ENCODE results near the gene UBAC2. TPM values are rescaled to one million over a fixed set of nuclear protein-coding genes. Genes with fewer than 3 reads are reported as not detected.

UBAC2 gene
- total RNA-seq, 4 donors from 2014 or later, result 51.0 to 71.5 (median 61.1) TPM

DNA sequence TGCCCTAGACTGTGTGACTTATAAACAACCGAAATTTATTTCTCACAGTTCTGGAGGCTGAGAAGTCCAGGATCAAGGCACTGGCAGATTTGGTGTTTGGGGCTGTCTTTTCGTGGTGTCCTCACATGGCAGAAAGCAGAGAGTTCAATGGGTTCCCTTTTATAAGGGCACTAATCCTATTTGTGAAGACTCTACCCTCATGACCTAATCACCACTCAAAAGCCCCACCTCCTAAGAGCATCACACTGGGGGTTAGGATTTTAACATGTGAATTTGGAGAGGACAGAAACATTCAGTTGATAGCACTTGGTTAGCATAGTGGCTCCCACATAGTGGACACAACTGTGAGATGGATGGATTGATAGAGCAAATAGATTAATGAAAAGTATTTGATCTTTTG lies 79.0 kb downstream of the UBAC2 start:
- intact Hi-C loops (cut with DNase I; ENCODE audit: low total_unique reads), result loop anchor here (10.0 kb wide), 2 partner anchors 85 to 215 kb away; no protein-coding TSS in a partner anchor
- Histone ChIP-seq H3K27me3 (no peaks in the 10 kb centered on the region), H3K4me1 (peaks cover 40 to 59% of the 10 kb centered on the region in 2 donors), H3K36me3 (no peaks in the 10 kb centered on the region), H3K9me3 (no peaks in the 10 kb centered on the region), H3K27ac (peak overlapping the region in 2 of 4 donors; percentile 1 to 75), H3K4me3 (no peak overlapping the region)
- no peak for ATAC-seq
- in situ Hi-C loops (cut with MboI; ENCODE audit: low sequenced_read_pairs in 4 of 4), result no loop called here
- no peak for DNase-seq
- TF ChIP-seq, protein P1, sequence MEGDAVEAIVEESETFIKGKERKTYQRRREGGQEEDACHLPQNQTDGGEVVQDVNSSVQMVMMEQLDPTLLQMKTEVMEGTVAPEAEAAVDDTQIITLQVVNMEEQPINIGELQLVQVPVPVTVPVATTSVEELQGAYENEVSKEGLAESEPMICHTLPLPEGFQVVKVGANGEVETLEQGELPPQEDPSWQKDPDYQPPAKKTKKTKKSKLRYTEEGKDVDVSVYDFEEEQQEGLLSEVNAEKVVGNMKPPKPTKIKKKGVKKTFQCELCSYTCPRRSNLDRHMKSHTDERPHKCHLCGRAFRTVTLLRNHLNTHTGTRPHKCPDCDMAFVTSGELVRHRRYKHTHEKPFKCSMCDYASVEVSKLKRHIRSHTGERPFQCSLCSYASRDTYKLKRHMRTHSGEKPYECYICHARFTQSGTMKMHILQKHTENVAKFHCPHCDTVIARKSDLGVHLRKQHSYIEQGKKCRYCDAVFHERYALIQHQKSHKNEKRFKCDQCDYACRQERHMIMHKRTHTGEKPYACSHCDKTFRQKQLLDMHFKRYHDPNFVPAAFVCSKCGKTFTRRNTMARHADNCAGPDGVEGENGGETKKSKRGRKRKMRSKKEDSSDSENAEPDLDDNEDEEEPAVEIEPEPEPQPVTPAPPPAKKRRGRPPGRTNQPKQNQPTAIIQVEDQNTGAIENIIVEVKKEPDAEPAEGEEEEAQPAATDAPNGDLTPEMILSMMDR (IDR thresholded peaks at IDR 0.05 in 4 of 5, conservative IDR thresholded peaks at IDR 0.05 in 1 of 5), result no peak
- TF ChIP-seq POLR2A (IDR thresholded peaks at IDR 0.05), result peak in 1 of 2 donors; percentile 2

DNA sequence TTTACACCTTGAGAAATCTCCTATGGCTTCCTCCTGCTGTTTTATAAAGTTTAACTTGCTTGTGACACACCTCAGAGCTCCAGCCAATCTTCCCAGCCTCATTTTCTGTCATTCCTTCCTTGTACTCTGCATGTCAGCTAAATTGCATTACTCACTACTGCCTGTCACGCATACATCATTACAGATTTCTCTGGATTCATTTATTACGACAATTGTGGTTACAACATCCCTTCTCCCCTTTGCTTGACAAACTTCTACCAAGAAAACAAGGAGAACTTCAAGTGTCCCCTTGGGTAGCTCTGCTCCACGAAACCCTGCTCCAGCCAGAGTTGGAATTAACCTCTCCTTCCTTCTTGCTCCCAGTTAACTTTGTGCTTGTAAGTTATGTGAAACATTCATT lies 79.5 kb downstream of the UBAC2 start:
- TF ChIP-seq, protein P1 (IDR thresholded peaks at IDR 0.05 in 4 of 5, conservative IDR thresholded peaks at IDR 0.05 in 1 of 5), result no peak
- peak in 1 of 2 donors; percentile 47 for TF ChIP-seq POLR2A (IDR thresholded peaks at IDR 0.05)
- Histone ChIP-seq H3K36me3 (no peaks in the 10 kb centered on the region), H3K27ac (peak overlapping the region; percentile 60 to 78 (median 75)), H3K4me3 (no peak overlapping the region), H3K9me3 (no peaks in the 10 kb centered on the region), H3K27me3 (no peaks in the 10 kb centered on the region), H3K4me1 (peaks cover 40 to 57% of the 10 kb centered on the region in 2 donors)
- in situ Hi-C loops (cut with MboI; ENCODE audit: low sequenced_read_pairs in 4 of 4), result no loop called here
- intact Hi-C loops (cut with DNase I; ENCODE audit: low total_unique reads), result loop anchor here (10.0 kb wide), 1 partner anchor 215 kb away; no protein-coding TSS in a partner anchor
- ATAC-seq (no peak), DNase-seq (no peak)

DNA sequence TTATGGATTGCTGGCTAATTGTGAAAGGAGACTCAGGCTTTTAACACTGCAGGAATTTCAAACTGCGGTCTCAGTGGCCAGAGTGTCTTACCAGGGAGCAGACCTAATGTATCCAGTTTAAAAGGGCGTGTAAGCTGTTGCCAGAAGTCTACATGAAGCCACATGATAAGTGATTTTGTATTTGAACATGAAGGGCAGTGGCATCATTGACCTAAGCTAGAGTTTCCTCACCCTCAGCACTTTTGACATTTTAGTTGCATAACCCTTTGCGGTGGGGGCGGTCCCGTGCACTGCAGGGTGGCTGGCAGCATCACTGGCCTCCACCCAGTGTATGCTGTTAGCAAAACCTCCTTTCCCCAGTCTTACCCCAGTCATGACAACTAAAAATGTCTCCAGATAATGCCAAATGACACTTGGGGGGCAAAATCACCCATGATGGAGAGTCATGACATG lies 81.2 kb downstream of the UBAC2 start:
- Histone ChIP-seq H3K4me3 (no peak overlapping the region), H3K9me3 (no peaks in the 10 kb centered on the region), H3K27me3 (no peaks in the 10 kb centered on the region), H3K4me1 (peaks cover 45 to 54% of the 10 kb centered on the region in 2 donors), H3K27ac (peak overlapping the region; percentile 60 to 78 (median 75)), H3K36me3 (no peaks in the 10 kb centered on the region)
- DNase-seq (peak; percentile 66 to 88), ATAC-seq (peak; percentile 91 to 96)
- in situ Hi-C loops (cut with MboI; ENCODE audit: low sequenced_read_pairs in 4 of 4) (no loop called here), intact Hi-C loops (cut with DNase I; ENCODE audit: low total_unique reads) (loop anchor here (1.0 to 10.0 kb wide), 3 partner anchors 25 to 213 kb away; partner anchors contain the start of gene GPR183)
- TF ChIP-seq POLR2A (IDR thresholded peaks at IDR 0.05), result peak; percentile 25 to 43
- TF ChIP-seq, protein P1 (IDR thresholded peaks at IDR 0.05 in 4 of 5, conservative IDR thresholded peaks at IDR 0.05 in 1 of 5), result no peak

DNA sequence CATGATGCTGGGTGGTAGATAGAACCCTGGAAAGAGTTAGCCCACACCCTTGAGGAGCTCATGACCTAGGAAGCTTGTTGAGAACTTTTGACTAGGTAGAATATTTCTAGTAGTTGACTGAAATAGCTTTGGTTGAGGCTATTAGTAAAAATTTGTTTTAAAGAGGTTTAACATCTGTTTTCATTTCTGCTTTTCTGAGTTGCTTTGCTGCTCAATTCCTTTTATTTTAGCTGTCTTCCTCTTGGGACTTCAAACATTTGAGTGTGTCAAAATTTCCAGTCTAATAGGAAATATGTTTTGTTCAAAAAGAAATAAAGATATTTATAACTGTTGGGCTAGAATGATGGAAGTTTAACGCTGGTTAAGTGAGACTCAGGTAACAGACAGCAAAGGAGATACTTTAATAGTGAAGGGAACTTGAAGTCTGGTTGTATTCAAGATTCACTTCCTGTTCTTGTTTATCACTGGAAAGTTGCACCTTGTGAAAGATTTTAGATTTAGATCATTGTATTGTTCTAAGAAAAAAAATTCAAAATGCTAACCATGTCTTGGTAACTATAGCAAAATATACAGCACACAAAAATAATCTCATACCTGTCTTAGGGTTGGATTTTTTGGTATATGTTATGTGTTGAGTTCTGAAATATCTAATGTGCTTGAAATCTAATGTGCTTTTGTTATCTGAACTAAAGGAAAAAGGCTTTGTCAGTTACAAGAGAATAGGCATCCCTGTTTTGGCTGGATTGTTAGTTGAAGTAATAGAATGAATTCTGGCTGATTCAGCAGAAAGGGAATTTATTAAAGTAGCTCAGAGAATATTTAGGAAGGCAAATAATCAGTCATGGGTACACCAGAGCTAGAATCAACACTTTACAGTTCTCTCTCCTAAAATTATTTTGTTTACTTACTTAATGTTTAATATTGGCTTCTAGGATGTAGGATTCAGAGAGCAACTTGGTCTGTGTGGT lies 81.9 kb downstream of the UBAC2 start:
- TF ChIP-seq, protein P1 (IDR thresholded peaks at IDR 0.05 in 4 of 5, conservative IDR thresholded peaks at IDR 0.05 in 1 of 5), result no peak
- TF ChIP-seq POLR2A (IDR thresholded peaks at IDR 0.05), result no peak
- peaks cover 47 to 51% of the 10 kb centered on the region in 2 donors for H3K4me1 ChIP-seq
- H3K4me3 ChIP-seq, result no peak overlapping the region
- peak overlapping the region; percentile 60 to 78 (median 75) for H3K27ac ChIP-seq
- no peaks in the 10 kb centered on the region for H3K36me3 ChIP-seq
- intact Hi-C loops (cut with DNase I; ENCODE audit: low total_unique reads) (loop anchor here (1.0 to 10.0 kb wide), 3 partner anchors 24 to 212 kb away; partner anchors contain the start of gene GPR183), in situ Hi-C loops (cut with MboI; ENCODE audit: low sequenced_read_pairs in 4 of 4) (no loop called here)
- no peak for DNase-seq
- no peaks in the 10 kb centered on the region for H3K27me3 ChIP-seq
- no peaks in the 10 kb centered on the region for H3K9me3 ChIP-seq
- peak in 1 of 2 donors; percentile 12 for ATAC-seq
